PC-9 (cell line): ENCODE results near the gene HES7.

Experiments used
- EZH2 ChIP-seq: fragments of 200-600 bp; sonication (generic); IDR thresholded peaks from 2 replicates; pipeline ENCODE4 v1.8.0; 2017; ENCODE audit warnings: antibody characterized with exemption, low read depth
- TF ChIP-seq, protein P1 (sequence below): fragments of 200-600 bp; sonication (generic); conservative IDR thresholded peaks from 2 replicates; pipeline ENCODE4 v1.6.1; 2017; ENCODE audit warnings: mixed run types, antibody characterized with exemption, mild to moderate bottlenecking, moderate library complexity

DNA sequence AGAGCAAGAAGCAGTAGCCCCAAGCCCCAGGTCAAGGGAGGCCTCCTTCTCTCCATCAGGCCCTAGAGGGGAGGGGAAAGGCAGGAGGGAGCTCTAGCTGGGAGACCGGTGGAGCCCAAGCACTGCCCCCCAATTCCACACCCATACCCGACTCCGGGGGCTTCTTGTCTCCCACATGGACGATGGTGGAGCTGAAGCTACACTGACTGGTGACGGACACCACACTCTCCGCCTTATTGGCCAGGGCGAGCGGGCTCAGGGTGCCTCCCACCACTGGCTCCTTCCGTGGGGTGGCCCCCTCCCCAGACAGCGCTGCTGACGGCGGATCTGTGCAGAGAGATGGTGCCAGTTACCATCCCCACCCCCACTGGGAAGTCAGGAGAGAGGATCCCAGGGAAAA, 21.9 kb upstream of the HES7 start:
- TF ChIP-seq, protein P1, sequence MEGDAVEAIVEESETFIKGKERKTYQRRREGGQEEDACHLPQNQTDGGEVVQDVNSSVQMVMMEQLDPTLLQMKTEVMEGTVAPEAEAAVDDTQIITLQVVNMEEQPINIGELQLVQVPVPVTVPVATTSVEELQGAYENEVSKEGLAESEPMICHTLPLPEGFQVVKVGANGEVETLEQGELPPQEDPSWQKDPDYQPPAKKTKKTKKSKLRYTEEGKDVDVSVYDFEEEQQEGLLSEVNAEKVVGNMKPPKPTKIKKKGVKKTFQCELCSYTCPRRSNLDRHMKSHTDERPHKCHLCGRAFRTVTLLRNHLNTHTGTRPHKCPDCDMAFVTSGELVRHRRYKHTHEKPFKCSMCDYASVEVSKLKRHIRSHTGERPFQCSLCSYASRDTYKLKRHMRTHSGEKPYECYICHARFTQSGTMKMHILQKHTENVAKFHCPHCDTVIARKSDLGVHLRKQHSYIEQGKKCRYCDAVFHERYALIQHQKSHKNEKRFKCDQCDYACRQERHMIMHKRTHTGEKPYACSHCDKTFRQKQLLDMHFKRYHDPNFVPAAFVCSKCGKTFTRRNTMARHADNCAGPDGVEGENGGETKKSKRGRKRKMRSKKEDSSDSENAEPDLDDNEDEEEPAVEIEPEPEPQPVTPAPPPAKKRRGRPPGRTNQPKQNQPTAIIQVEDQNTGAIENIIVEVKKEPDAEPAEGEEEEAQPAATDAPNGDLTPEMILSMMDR: no peak
- TF ChIP-seq EZH2: no peak
